Skin epidermis (tissue), 12 donors: Measurements from ENCODE around the gene FAF2.

Experiments
- H3K27ac ChIP-seq, 21 experiments: fragments of 200-600 bp; sonication (generic) in 11 of 21; one replicate each; pipeline ENCODE4 v1.5.0; 2020; ENCODE audit warnings: mild to moderate bottlenecking in 3 of 21, inconsistent platforms in 2 of 21, moderate library complexity in 2 of 21
- H3K4me3 ChIP-seq, 7 experiments: fragments of 200-600 bp; sonication (generic) in 2 of 7; one replicate each; pipeline ENCODE4 v1.5.0; 2020; ENCODE audit warnings: inconsistent platforms in 2 of 7, mild to moderate bottlenecking in 2 of 7, moderate library complexity in 1 of 7

FAF2 gene

GRCh38 chr5:176536902-176537553, 88.8 kb downstream of the FAF2 start, which contains the start of gene RNF44:
TSS of gene RNF44 (minus strand) at chr5:176537402. CDS start at chr5:176532472, 4,930 bp downstream.
- Histone ChIP-seq H3K4me3 (peak within 1 kb of the TSS; percentile 46 to 95 (median 87)), H3K27ac (peak within 1 kb of the TSS; percentile 88 to 100 (median 97))

- peak overlapping the region; percentile 88 to 100 (median 97) for H3K27ac ChIP-seq
These were observed 89.5 kb downstream of the FAF2 start for GRCh38 chr5:176537554-176538229.

GRCh38 chr5:176538230-176538988, 90.2 kb downstream of the FAF2 start:
- H3K27ac ChIP-seq = peak overlapping the region in 19 of 21 experiments; percentile 30 to 100 (median 95)
- H3K4me3 ChIP-seq = peak overlapping the region in 6 of 7 experiments; percentile 78 to 95 (median 88)

More at GRCh38 chr5:176537554-176538229, 89.5 kb downstream of the FAF2 start:
- H3K4me3 ChIP-seq = peak overlapping the region; percentile 46 to 95 (median 87)

GRCh38 chr5:176538989-176539384, 90.8 kb downstream of the FAF2 start:
- Histone ChIP-seq H3K4me3 (no peak overlapping the region), H3K27ac (no peak overlapping the region)

GRCh38 chr5:176540476-176540899, 92.3 kb downstream of the FAF2 start:
- Histone ChIP-seq H3K4me3 (no peak overlapping the region), H3K27ac (peak overlapping the region in 10 of 21 experiments; percentile 45 to 95 (median 92))

GRCh38 chr5:176540956-176541337, 92.8 kb downstream of the FAF2 start:
- Histone ChIP-seq H3K27ac (peak overlapping the region in 19 of 21 experiments; percentile 3 to 95 (median 88)), H3K4me3 (no peak overlapping the region)

GRCh38 chr5:176541338-176542134, 93.4 kb downstream of the FAF2 start:
- peak overlapping the region in 20 of 21 experiments; percentile 69 to 95 (median 88) for H3K27ac ChIP-seq
- peak overlapping the region; percentile 47 to 74 (median 67) for H3K4me3 ChIP-seq

- Histone ChIP-seq H3K4me3 (peak overlapping the region; percentile 47 to 74 (median 67)), H3K27ac (peak overlapping the region in 20 of 21 experiments; percentile 69 to 95 (median 88))
These were observed 94.0 kb downstream of the FAF2 start for GRCh38 chr5:176542135-176542595.

GRCh38 chr5:176542596-176543427, 94.6 kb downstream of the FAF2 start:
- Histone ChIP-seq H3K4me3 (peak overlapping the region; percentile 47 to 74 (median 67)), H3K27ac (peak overlapping the region; percentile 69 to 95 (median 88))

- peak overlapping the region; percentile 40 to 90 (median 80) for H3K27ac ChIP-seq
- peak overlapping the region; percentile 37 to 74 (median 56) for H3K4me3 ChIP-seq
These were observed 95.4 kb downstream of the FAF2 start for GRCh38 chr5:176543428-176544182.

- Histone ChIP-seq H3K27ac (peak overlapping the region in 4 of 21 experiments; percentile 14 to 64 (median 20)), H3K4me3 (no peak overlapping the region)
These were observed 97.2 kb downstream of the FAF2 start for GRCh38 chr5:176545388-176545736.

GRCh38 chr5:176545737-176546509, 97.7 kb downstream of the FAF2 start:
- peak overlapping the region in 5 of 21 experiments; percentile 14 to 64 (median 26) for H3K27ac ChIP-seq
- no peak overlapping the region for H3K4me3 ChIP-seq

GRCh38 chr5:176547802-176548201, 99.6 kb downstream of the FAF2 start:
- Histone ChIP-seq H3K27ac (peak overlapping the region in 9 of 21 experiments; percentile 9 to 71 (median 51)), H3K4me3 (no peak overlapping the region)

- Histone ChIP-seq H3K27ac (no peak within 1 kb of the TSS), H3K4me3 (no peak within 1 kb of the TSS)
These were observed 100.8 kb downstream of the FAF2 start, which contains the start of gene CDHR2 for GRCh38 chr5:176548967-176549444. TSS of gene CDHR2 (plus strand) at chr5:176549342. CDS start at chr5:176565353, 16,011 bp downstream.

GRCh38 chr5:176549871-176550270, 101.7 kb downstream of the FAF2 start:
- no peak overlapping the region for H3K27ac ChIP-seq
- H3K4me3 ChIP-seq = no peak overlapping the region

- Histone ChIP-seq H3K4me3 (no peak overlapping the region), H3K27ac (no peak overlapping the region)
These were observed 102.2 kb downstream of the FAF2 start for GRCh38 chr5:176550275-176550831.
